Loucy (cell line): Measurements from ENCODE around the gene ARHGAP45.
A peak's percentile ranks its signal among the peaks of the same experiment; 100 is the strongest.

Experiments used
- H2AFZ ChIP-seq: fragments of 200-600 bp; sonication (generic); 2 replicates; pipeline ENCODE4 v1.6.0; 2016; ENCODE audit warnings: antibody characterized with exemption, mild to moderate bottlenecking, low read length, moderate library complexity
- H3F3A ChIP-seq: fragments of 200-600 bp; 2 replicates; pipeline ENCODE4 v1.6.0; 2016; ENCODE audit warnings: antibody characterized with exemption, low read depth, mild to moderate bottlenecking
- H3K27me3 ChIP-seq: fragments of 200-600 bp; sonication (generic); 2 replicates; pipeline ENCODE4 v1.6.1; 2014; ENCODE audit warnings: low read length, mild to moderate bottlenecking; ENCODE audit not compliant: insufficient read depth, poor library complexity, severe bottlenecking
- H3K36me3 ChIP-seq: fragments of 200-600 bp; sonication (generic); 2 replicates; pipeline ENCODE4 v1.6.1; 2016; ENCODE audit warnings: low read length; ENCODE audit not compliant: insufficient read depth
- H3K4me1 ChIP-seq: fragments of 200-600 bp; sonication (generic); 2 replicates; pipeline ENCODE4 v1.5.1; 2014; ENCODE audit warnings: low read length, mild to moderate bottlenecking; ENCODE audit not compliant: insufficient read depth, poor library complexity, severe bottlenecking
- H3K4me2 ChIP-seq: fragments of 200-600 bp; sonication (generic); 2 replicates; pipeline ENCODE4 v1.6.0; 2014; ENCODE audit warnings: antibody characterized with exemption, low read length, low read depth, mild to moderate bottlenecking; ENCODE audit not compliant: poor library complexity, severe bottlenecking
- H3K4me3 ChIP-seq: fragments of 200-600 bp; sonication (generic); 2 replicates; pipeline ENCODE4 v1.5.1; 2014; ENCODE audit warnings: low read length, mild to moderate bottlenecking, mixed read lengths; ENCODE audit not compliant: poor library complexity, severe bottlenecking
- H3K79me2 ChIP-seq: fragments of 200-600 bp; sonication (generic); 2 replicates; pipeline ENCODE4 v1.6.1; 2014; ENCODE audit warnings: low read length; ENCODE audit not compliant: insufficient read depth
- H3K9ac ChIP-seq: fragments of 200-600 bp; sonication (generic); 2 replicates; pipeline ENCODE4 v1.6.0; 2014; ENCODE audit warnings: mild to moderate bottlenecking, low read depth, low read length, moderate library complexity; ENCODE audit not compliant: poor library complexity, severe bottlenecking
- H3K9me2 ChIP-seq: fragments of 200-600 bp; sonication (generic); replicated peaks from 2 replicates; pipeline ENCODE4 v1.6.1; 2016; ENCODE audit warnings: low read depth, low read length, mixed read lengths
- H3K9me3 ChIP-seq: fragments of 200-600 bp; sonication (generic); 2 replicates; pipeline ENCODE4 v1.6.1; 2014; ENCODE audit warnings: mild to moderate bottlenecking, antibody characterized with exemption, low read length, low read depth; ENCODE audit not compliant: insufficient read depth
- H4K20me1 ChIP-seq: fragments of 200-600 bp; sonication (generic); 2 replicates; pipeline ENCODE4 v1.6.0; 2014; ENCODE audit warnings: antibody characterized with exemption, low read length, mild to moderate bottlenecking; ENCODE audit not compliant: insufficient read depth, poor library complexity, severe bottlenecking
- EZH2phosphoT487 ChIP-seq: fragments of 200-600 bp; IDR thresholded peaks from 2 replicates; pipeline ENCODE4 v1.6.1; 2018; ENCODE audit warnings: antibody characterized with exemption, mild to moderate bottlenecking, moderate library complexity, borderline replicate concordance
- TF ChIP-seq, protein P1 (sequence below): fragments of 200-600 bp; sonication (generic); conservative IDR thresholded peaks from 2 replicates; pipeline ENCODE4 v1.5.1; 2014; ENCODE audit warnings: mild to moderate bottlenecking, antibody characterized with exemption, low read length

Gene ARHGAP45

DNA sequence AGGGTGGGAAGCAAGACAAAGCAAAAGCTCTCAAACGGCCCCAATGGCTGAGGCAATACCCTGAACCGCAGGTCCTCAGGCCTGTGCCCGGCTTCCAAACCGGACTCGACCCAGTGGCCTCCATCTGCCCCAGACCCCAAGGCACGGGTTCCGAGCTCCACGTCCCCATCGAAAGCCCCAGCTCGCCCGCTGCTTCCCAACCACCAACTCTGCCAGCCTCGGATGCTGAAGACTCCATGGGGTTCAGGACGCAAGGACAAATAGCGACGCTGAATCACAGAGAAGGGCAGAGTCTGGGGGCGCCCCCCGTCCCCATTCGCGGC, 27.6 kb downstream of the ARHGAP45 start:
- no peaks in the 10 kb centered on the region for H3F3A ChIP-seq
- peaks cover 38% of the 10 kb centered on the region for H3K79me2 ChIP-seq
- H4K20me1 ChIP-seq: peaks cover 22% of the 10 kb centered on the region
- H3K9me2 ChIP-seq: no peaks in the 10 kb centered on the region
- H3K4me3 ChIP-seq: peak overlapping the region; percentile 99
- H3K4me2 ChIP-seq: peak overlapping the region; percentile 100
- no peak overlapping the region for H2AFZ ChIP-seq
- TF ChIP-seq, protein P1, sequence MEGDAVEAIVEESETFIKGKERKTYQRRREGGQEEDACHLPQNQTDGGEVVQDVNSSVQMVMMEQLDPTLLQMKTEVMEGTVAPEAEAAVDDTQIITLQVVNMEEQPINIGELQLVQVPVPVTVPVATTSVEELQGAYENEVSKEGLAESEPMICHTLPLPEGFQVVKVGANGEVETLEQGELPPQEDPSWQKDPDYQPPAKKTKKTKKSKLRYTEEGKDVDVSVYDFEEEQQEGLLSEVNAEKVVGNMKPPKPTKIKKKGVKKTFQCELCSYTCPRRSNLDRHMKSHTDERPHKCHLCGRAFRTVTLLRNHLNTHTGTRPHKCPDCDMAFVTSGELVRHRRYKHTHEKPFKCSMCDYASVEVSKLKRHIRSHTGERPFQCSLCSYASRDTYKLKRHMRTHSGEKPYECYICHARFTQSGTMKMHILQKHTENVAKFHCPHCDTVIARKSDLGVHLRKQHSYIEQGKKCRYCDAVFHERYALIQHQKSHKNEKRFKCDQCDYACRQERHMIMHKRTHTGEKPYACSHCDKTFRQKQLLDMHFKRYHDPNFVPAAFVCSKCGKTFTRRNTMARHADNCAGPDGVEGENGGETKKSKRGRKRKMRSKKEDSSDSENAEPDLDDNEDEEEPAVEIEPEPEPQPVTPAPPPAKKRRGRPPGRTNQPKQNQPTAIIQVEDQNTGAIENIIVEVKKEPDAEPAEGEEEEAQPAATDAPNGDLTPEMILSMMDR: no peak
- no peak for TF ChIP-seq EZH2phosphoT487
- H3K4me1 ChIP-seq: peaks cover 22% of the 10 kb centered on the region
- H3K36me3 ChIP-seq: peaks cover 17% of the 10 kb centered on the region; the same call in 1 of the 2 replicates
- H3K9me3 ChIP-seq: no peaks in the 10 kb centered on the region
- no peaks in the 10 kb centered on the region for H3K27me3 ChIP-seq
- peak overlapping the region; percentile 91 for H3K9ac ChIP-seq

DNA sequence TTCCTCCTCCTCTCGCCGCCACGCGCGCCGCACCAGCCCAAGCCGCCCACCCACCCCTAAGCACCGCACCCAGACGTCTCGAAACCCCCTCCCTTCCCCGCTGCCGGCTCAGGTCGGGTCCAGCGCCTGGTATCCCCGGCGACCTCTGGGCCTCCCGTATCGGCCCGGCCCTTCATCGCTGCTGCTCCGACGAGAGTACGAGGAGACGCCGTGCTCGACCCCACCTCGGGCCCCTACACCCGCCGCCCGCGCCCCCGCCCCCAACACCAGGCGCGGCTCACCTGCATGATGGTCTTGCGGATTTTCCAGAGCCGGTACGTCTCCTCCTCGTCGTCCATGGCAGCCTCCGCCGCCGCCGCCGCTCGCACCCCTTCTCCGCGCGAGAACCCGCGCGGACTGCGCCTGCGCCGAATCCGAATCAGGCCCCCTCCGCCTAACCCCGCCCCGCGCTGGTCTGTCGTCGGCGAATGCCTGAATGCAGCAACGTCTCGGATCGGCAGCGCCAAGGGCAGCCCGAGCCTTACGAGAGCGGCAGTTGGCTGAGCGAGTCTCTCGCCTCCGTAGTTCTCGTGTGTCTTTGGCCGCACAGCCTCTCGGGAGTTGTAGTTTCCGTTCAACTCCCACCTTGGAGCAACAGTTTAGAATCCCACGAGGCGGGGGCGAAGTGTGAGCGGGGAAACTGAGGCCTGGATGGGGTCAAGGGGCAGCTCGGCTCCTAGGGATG, 28.2 kb downstream of the ARHGAP45 start, which contains the start of gene POLR2E:
Gene POLR2E, minus strand, starts transcription at position 398 of the 724 bp plus-strand sequence. Its CDS starts 60 bp downstream, at position 338.
- H3K9me3 ChIP-seq: no peaks in the 10 kb centered on the region
- H3K79me2 ChIP-seq: peaks cover 38% of the 10 kb centered on the region
- peaks cover 16% of the 10 kb centered on the region; the same call in 1 of the 2 replicates for H3K36me3 ChIP-seq
- H3K4me2 ChIP-seq: peak within 1 kb of the TSS; percentile 100
- no peaks in the 10 kb centered on the region for H3K9me2 ChIP-seq
- no peaks in the 10 kb centered on the region for H3F3A ChIP-seq
- peak within 1 kb of the TSS; percentile 99 for H3K4me3 ChIP-seq
- H4K20me1 ChIP-seq: peaks cover 22% of the 10 kb centered on the region
- peak within 1 kb of the TSS; percentile 91 for H3K9ac ChIP-seq
- TF ChIP-seq, protein P1: no peak
- TF ChIP-seq EZH2phosphoT487: no peak
- H3K4me1 ChIP-seq: peaks cover 22% of the 10 kb centered on the region
- H3K27me3 ChIP-seq: no peaks in the 10 kb centered on the region
- peak within 1 kb of the TSS; percentile 79 for H2AFZ ChIP-seq

DNA sequence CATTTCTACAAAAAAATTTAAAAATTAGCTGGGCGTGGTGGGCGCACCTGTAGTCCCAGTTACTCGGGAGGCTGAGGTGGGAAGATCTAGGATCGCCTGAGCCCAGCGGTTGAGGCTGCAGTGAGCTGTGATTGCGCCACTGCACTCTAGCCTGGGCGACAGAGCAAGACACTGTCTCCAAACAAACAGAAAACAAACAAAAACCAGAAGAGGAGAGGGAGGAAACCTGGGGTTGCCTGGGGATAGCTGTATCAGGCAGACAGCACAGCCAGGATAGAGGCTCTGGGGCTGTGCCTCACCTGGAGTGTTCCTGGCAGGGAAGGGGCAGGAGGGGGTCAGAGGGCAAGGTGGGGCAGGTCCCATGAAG, 30.8 kb downstream of the ARHGAP45 start:
- H3K4me3 ChIP-seq: no peak overlapping the region
- H3K4me1 ChIP-seq: peaks cover 30% of the 10 kb centered on the region
- H4K20me1 ChIP-seq: peaks cover 22% of the 10 kb centered on the region
- TF ChIP-seq, protein P1: no peak
- no peak for TF ChIP-seq EZH2phosphoT487
- no peaks in the 10 kb centered on the region for H3K9me3 ChIP-seq
- no peaks in the 10 kb centered on the region for H3K27me3 ChIP-seq
- H3K9ac ChIP-seq: no peak overlapping the region
- H2AFZ ChIP-seq: no peak overlapping the region
- no peaks in the 10 kb centered on the region for H3F3A ChIP-seq
- no peaks in the 10 kb centered on the region for H3K9me2 ChIP-seq
- H3K4me2 ChIP-seq: no peak overlapping the region
- no peaks in the 10 kb centered on the region for H3K36me3 ChIP-seq
- H3K79me2 ChIP-seq: peaks cover 24% of the 10 kb centered on the region
